Activated T-cell treated with anti-CD3 and anti-CD28 coated beads for 4 hours (primary cell): ENCODE data around the gene HK1.
"Not testable (repeated sequence)": the region's sequence is repeated elsewhere in the genome, so short reads cannot be mapped to it uniquely, and the experiment has no call there.

Source experiments
- DNase-seq: peaks from one replicate; pipeline ENCODE4 v3.0.0-alpha.2; 2020

The HK1 gene

DNA sequence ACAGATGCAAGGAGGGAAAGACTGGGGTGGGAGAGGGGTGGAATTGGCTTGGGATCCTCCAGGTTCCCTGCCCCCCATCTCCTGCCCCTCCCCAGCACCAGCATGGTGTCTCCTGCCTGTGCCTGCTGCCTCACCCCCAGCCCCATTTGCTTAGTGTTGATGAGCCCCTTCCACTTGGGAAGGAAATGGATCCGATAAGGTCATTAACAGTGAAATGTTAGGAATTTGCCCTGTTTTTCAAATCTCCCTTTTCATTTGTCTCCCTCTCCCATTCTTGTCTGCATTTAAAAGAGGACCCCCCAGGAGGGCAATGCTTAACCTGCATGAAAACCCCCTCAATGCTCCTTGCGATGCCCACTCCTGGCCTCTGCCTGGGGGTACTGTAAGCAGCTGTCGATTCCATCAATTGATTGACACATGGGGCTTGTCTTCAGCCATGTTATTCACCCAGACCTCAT, 51.5 kb downstream of the HK1 start:
- DNase-seq = no peak

DNA sequence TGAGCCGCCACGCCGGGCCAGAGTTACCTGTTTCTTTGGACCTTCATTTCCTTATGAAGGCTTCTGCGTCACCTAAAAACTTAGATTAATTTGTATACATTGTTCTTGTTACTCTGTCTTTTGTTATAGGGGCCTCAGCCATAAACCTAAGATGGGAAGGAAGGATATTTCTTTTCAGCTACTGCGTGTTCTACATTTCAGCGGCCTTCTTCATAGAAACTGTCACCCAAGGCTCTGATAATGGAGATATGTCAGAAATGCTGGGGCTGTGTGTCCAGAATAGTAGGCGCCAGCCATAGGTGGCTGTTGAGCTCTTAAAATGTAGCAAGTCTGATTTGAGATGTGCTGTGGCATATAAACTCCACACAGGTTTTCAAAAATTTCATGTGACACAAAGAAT, 52.9 kb downstream of the HK1 start:
- no peak for DNase-seq

DNA sequence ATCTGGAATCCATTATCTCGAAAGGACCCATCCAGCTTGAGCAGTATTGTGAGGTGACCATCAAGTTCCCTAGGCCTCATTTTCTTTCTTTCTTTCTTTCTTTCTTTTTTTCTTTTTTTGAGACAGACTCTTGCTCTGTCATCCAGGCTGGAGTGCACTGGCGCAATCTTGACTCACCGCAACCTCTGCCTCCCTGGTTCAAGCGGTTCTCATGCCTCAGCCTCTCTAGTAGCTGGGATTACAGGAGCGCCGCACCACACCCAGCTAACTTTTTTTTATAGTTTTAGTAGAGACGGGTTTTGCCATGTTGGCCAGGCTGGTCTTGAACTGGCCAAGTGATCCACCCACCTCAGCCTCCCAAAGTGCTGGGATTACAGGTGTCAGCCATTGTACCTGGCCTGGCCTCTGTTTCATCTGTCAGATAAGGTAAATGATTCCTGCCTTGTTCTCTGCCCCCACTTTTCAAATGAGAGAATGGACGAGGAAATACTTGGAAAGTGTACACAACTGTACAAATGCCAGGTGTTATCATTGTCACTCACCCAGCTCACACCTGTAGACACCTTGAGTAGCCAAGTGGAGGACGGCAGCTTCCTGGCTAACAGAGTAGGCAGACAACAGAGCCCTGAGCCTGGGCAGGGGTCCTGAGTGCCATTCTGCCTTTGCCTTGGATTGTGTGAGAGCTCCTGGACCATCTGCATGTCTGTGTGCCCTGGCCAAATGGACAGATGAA, 54.1 kb downstream of the HK1 start:
- DNase-seq = no peak

DNA sequence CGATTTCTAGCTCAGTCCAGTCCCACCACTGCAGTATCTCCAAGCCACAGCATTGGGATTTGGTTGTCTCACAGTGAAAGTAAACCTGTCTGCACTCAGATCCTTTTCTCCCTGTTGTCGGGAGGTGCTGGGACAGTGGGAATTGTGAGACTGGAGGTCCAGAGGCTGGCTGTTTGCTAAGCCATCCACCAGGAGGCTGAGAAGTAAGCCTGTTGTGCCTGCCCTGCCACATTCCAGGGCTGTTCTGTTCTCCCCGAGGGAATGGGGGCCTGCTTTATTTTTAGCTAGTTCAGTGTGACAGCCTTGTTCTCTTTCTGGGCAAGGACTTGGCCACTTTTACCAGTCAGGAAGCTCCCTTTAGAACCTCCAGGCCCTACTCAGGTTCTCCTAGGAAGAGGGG, 54.9 kb downstream of the HK1 start:
- no peak for DNase-seq

DNA sequence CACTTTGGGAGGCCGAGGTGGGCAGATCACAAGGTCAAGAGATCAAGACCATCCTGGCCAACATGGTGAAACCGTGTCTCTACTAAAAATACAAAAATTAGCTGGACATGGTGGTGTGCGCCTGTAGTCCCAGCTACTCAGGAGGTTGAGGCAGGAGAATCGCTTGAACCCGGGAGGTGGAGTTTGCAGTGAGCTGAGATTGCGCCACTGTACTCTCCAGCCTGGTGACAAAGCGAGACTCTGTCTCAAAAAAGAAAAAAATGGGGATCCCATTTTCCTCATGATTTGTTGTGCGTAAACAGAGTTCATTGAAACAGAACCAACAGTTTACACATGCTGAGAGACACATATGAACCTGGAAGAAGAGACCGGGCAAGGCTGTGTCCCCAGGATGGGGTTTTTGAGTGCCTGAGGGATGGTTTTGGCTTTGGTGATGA, 55.6 kb downstream of the HK1 start:
- not testable (repeated sequence) for DNase-seq

DNA sequence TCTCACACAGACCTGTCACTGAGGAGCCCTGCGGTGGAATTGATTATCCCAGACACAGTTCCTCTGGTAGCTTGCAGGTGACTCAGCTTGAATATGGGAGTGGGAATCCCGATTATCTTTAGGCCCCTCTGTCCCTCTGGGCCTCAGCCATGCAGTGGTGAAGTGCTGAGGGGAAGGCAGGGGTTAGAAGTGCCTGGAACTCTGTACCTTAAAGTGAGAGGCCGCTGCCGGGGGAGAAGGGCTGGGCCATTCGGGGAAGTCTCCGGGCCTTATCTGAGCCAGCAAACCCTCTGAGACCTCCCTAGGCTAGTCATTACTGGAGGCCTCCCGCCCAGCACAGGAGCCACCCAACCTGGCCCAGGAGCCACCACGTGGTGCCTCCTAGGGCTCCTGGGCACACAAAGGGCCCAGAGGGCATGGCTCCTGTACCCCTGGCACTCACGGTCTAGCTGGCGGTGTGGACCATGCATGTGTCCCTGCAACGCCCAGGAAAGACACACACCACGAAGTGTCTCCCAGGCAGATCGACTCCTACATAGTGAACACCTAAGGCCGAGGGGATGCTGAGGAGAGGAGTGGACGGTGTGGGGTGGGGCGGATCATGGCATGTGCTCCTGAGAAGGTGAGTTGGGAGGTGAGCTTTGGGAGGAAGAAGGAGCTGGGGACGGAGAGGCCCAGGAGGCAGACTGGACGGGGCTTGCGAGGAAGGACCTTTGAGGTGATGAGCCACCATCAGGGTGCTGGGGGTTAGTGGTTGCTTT, 56.2 kb downstream of the HK1 start:
- no peak for DNase-seq

DNA sequence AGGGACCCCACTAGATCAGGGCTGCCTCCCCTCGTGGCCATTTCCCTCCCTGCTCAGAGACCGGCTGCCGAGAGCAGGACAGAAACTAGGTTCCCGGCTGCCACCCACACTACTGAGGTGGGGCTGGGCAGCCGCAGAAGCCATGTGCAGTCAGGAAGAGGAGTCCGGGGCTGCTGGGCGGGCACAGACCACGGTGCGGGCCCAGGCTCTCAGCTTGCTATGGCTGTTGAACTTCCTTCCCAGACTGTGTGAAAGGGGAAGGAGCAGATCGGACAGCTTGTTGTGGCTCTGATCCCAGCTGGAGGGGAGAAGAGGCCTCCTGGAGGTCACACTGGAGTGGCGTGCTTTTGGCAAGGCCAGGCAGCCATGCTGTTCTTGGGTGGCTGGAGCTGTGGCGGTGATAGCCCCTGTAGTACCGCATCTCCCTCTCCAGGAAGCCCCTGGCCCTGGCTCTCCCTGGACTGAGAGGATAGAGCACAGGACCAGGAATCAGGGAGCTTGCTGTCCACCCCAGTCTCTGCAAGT, 56.8 kb downstream of the HK1 start:
- no peak for DNase-seq

DNA sequence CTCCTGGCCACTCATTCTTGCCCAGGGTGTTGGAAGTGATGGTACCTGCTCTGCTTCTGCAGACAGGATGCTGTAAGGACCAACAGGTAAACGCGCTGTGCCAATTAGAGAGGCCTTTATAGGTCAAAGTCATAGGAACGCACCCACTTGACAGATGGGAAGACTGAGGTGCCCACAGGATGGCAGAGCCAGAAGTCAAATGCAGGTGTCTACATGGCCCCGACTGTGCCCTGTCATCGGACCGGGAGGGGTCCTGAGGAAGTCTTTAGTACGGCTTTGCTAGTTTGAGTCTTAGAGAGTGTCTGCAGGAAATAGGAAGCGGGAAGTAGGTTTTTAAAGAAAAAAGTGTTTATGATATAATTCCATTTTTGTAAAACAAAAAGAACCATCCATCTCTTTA, 57.3 kb downstream of the HK1 start:
- no peak for DNase-seq

DNA sequence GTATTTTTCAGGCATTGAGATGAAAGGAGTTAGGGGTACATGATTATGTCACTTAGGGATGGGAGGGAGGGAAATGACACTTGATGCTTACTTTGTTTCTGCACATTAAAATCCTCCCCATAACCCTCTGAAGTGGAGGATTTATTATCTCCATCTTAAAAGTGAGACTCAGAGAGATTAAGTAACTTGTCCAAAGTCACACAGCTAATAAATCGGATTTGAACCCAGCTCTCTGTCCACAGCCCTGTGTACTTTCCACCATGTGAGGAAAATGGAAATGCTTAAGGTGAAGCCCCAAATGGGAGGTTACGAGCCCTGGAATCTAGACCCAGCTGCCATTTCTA, 58.6 kb downstream of the HK1 start:
- DNase-seq = no peak

DNA sequence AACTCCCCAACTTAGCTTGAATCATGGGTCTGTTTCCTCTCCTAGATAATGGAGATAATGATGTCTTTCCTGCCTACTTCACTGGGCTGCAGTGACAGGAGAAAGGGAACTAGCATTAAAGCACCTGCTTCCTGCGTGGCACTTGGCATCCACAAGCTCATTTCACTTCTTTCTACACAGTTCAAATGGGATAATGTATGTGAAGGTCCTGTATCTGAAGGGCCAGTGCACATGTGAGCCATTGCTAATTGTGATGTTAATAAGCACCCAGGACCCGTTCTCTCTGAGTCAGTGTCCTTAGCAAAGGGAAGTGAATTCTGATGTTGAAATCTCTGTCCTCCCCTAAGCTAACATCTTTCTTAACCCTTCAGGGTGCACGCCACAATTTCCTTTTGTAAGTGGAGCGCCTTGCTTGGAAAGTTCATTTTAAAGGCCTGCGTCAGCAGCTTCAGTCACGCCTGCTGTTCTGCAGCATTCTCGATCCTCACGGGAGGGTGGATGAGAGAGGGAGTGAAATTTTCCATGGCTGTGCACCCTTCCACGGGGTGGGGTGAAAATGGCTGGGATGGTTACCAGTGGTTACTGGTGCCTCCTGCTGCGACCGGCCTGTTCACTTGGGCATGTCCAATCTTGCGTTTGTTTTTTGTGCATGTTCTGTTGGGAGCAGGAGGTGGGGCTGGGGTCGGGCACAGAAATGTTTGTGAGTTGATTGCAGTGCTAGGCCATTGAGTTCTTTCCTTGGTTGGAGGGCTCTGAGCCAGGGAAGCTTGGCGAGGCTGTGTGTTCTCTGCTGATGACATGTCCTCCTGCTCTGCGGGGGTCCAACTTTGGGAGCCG, 59.2 kb downstream of the HK1 start:
- DNase-seq = no peak

DNA sequence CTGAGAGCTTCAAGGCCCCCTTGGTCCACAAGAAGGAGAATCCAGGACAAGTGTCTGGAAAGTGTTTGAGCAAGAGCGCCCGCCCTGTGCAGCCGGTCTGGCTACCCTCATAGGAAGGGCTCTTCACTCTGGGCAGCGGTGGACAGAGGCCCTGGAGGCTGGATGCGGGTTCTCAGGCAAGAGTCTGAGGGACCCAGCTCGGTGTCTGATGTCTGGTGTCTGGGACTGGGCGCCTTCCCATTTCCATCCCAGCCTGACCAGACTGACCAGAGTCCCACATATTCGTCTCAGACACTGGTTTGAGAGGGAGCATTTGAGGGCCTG, 59.8 kb downstream of the HK1 start:
- DNase-seq = no peak

DNA sequence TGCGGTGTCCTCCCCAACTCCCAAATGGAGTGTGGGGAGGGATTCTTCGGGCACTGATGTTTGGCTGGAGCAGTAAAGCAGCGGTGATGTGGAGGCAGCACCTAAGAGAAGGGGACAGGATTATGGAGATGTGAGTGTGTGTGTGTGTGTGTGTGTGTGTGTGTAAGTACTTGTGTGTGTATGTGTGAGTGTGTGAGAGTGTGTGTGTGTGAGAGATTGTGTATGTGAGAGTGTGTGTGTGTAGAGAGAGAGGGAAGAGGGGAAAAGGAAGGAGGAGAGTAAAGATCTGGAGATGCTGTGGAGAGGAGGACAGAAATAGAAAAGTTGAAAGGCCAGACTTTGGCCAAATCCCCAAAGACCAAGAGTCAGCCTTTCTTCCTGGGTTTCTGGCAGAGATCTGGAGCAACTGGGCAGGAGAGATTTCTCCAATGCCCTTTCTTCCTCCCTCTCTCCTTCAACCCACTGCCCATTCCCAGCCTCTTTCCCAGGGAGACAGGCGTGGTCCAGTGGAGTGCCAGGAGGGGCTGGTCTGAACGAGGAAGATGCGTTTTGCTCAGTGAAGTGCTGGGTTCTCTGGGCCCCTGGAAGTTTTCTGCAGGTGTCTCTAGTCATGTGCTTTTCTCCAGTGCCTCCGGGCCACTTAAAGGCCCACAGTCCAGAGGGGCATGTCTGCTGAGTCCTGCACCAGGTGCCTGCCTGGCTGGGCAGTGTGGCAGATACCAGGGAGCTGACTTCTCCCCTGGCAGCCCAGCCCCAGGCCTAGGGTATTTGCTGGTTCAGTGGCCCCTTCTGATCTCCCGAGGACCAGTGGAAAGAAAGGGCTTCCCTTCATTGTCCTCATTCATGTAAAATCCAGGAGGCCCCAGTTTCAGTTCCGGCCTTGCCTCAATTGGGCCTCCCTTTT, 60.5 kb downstream of the HK1 start:
- DNase-seq = no peak

DNA sequence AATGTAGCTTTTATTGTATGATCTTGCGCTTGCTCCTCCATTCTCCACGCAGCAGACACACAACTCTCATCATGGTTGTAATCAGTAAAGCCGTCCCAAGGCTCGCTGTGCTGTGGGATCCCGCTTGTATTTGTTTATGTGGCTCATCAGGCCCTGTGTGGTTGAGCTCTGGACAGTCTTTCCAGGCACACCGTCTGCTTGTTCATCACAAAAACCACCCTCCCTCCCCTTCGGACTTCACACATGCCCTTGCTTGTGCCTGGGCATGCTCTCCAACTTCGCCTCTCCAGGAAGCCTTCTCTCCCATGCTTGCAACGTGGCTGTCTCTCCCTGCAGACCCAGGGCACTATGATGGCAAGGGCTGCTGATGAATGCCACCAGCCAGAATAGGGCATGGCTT, 62.4 kb downstream of the HK1 start:
- no peak for DNase-seq

DNA sequence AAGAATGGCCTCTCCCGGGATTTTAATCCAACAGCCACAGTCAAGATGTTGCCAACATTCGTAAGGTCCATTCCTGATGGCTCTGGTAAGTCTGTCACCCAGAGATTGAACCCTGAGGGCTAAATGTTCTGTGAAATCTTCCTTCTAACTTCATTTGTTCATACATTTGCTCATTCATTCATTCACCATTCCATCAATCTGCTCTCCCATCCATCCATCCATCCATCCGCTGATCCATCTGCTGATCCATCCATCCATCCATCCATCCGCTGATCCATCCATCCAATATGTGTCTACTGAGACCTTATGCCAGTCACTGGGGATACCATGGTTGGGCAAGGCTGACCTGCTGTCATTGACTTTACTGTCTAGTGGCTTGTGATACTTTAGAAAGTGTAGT, 65.6 kb downstream of the HK1 start:
- no peak for DNase-seq

DNA sequence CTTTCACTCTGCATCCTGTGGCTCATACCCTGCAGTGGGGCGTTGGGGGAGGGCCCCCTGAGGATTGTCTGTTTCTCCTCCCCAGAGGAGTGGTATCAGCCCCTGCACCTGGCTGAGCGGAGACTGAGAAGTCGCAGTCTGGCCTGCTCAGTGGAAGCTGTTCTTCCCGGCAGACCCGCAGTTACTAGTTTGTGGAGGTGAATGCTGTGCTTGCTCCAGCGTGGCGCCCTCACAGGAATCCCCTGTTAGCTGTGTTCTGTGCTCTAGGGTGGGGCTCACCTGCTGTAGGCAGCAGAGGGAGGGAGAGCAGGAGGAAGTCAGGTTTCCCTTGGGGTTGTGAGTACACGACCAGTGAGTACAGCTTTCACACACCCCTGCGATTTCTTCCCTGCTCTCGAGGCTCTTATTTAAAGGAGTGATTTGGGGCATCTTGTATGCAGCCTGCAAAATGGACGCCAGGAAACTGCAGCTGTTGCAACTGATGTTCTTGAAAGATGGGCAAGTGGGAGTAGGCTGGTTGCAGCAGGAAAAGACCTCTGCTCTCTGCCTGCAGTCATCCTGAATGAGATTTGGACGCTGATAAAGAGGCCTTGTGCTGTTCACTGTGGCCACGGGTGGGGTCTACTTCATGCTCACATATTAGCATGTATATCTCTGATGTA, 66.4 kb downstream of the HK1 start:
- DNase-seq = no peak

DNA sequence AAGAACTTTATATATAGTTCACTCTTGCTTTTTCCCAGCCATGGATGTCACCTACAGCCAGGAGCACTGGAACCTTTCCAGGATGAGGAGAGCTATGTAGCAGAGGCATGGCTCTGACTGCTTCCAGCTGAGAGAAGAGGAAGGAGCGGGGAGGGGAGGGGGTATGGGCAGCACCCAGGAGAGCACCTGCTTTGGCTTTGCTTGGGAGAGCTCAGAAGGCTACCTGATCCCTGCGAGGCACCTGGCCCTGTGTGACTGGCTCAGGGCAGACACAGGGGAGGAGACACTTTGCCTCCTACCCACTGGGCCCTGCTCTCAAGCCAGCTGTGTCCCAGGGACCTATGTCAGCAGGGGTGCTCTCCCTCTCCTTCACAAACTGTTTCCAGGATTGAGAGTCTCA, 67.1 kb downstream of the HK1 start:
- DNase-seq = no peak

DNA sequence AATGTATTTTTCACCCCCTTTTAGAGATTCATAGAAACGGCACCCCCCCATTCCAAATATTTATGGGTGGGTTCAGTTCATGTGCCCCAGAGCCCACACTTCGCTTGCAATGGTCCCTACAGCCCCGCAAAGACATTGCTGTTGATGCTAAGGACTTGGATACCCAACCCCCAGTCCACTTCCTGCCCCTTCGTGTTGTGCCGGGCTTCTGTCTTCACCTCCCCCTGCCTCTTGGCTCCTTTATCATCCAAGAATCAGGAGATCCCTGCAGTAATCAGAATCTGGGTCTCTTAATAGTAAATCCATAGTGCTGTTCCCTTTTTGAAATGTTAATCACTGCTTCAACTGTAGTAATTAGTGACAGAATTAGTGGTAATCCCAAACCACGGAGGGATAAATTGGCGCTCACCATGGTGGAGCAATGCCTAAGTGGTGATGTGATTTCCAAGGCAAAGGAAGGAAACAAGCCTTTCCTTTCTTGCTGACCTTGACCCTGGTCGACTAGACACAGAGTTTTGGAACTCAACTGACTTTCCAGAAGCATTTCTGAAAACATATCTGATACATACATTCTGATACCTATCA, 67.7 kb downstream of the HK1 start:
- no peak for DNase-seq

DNA sequence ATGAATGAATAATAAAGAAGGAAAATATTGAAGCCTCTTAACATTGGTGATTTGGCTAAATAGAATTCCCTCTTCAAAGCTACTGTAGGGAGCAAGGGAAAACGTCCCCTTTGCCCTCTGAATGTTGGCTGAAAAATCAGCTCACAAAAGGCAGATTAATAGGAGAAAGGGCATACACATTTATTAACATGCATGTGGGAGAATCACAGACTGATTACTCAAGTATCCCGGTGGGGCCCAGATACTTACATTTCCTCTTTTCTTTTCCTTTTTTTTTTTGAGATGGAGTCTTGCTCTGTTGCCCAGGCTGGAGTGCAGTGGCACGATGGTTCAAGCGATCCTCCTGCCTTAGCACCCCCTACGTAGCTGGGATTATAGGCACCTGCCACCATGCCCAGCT, 68.5 kb downstream of the HK1 start:
- no peak for DNase-seq

DNA sequence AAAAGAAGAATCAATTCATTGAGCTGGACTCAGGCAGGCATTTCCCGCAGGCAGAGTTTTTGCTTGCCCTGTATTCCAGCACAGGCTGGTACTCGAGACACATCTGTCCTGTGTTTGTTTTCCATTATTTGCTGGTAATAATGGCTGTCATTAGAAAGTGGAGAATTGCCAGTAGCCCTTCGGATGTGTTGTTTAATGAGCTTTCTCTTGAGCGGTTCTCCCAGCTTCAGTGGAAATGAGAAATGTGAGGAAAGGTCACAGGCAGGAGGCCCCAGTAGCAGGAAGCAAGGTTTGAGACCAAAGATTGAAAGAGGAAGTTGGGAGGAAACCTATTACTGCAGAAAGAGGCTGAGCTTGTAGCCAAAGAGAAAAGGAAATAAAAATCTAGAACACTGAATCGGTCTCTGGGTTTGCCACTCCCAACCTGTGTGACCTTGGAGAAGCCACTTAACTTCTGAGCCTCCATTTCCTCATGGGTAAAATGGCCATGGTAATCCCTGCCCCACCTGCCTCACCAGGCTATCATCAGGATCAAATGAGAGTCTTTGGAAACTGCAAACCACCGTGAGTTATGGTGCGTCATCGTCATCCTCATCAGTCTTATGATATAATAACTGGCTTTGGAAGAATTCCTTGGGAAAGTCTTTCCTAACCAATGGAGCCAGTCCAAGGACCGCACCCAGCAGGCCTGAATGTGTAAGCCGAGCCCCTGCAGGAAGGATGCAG, 70.7 kb downstream of the HK1 start:
- no peak for DNase-seq

DNA sequence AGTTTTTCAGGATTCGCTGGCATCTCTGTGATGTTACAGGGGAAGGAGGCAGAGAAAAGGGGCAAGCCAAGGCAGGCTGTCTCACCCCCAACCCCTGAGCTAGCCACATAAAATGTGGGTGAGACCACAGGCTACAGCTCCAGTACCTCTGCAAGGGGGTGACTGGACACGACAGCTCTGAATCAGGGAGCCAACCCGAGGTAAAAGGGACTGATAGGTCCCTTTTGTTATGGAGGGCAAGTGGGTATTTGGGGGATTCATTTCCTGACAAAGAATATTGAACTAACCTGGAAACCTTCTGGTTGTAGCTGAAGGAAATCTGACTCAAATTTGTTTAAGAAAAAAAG, 71.2 kb downstream of the HK1 start:
- no peak for DNase-seq

DNA sequence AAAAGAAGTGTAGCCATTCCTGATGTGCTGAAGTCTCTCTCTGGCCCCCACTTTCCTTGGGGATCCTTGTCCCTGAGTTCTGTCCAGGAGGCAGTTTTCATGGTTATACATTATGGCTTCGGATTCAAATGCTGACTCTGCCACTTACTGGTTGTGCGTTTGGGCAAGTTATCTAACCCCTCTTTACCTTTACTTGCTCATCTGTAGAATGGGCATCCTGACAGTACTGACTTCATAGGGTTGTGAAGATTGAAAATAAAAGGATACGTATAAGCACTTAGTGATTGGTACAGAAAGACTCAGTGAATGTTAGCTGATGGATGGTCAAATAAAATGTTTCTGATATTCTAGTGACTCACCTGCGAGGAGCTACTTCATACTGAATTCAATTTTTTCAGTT, 73.3 kb downstream of the HK1 start:
- no peak for DNase-seq
